RPMI7951 (cell line): Measurements from ENCODE around the gene SULT2B1. TPM values are rescaled to one million over a fixed set of nuclear protein-coding genes. Genes with fewer than 3 reads are reported as not detected.
"Not testable (repeated sequence)": the region's sequence is repeated elsewhere in the genome, so short reads cannot be mapped to it uniquely, and the experiment has no call there.

Experiments used
- DNase-seq: peaks from one replicate; pipeline ENCODE4 v3.0.0-alpha.2; 2012; ENCODE audit warnings: low read depth
- total RNA-seq: library from RNA; depleted of rRNA; stranded (reverse); fragments of >200 nt; shearing (Covaris generic); gene quantifications from 2 replicates; pipeline ENCODE4 v1.2.3, GENCODE V29; 2014

The SULT2B1 gene
- total RNA-seq, 1 experiment from 2014 or later: not detected

- peak; percentile 93 for DNase-seq
Measured at GRCh38 chr19:48558018-48558684, 6.2 kb downstream of the SULT2B1 start.

DNA sequence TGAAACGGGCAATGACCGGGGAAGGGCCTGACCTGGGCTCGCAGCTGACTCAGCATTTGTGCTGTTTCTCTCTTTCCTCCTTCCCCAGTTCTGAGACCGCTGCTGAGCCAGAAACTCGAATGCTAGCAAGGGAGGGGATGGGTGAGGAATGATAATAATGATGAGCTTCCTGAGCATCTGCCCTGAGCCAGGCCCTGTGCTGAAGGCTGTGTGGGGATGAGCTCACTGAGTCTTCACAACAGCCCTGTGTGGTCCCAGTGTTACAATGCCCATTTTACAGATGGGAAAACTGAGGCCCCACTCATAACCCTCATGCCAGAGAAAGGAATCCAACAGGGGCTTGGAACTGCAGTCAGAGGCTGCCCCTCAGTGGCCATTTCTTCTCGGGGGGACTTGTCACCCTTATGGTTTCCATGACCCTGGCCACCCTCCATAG lies 8.1 kb downstream of the SULT2B1 start:
- no peak for DNase-seq

GRCh38 chr19:48561412-48561811 lies 9.4 kb downstream of the SULT2B1 start:
- DNase-seq: no peak

- DNase-seq: peak; percentile 74
Measured at GRCh38 chr19:48565090-48565489, 13.1 kb downstream of the SULT2B1 start.

DNA sequence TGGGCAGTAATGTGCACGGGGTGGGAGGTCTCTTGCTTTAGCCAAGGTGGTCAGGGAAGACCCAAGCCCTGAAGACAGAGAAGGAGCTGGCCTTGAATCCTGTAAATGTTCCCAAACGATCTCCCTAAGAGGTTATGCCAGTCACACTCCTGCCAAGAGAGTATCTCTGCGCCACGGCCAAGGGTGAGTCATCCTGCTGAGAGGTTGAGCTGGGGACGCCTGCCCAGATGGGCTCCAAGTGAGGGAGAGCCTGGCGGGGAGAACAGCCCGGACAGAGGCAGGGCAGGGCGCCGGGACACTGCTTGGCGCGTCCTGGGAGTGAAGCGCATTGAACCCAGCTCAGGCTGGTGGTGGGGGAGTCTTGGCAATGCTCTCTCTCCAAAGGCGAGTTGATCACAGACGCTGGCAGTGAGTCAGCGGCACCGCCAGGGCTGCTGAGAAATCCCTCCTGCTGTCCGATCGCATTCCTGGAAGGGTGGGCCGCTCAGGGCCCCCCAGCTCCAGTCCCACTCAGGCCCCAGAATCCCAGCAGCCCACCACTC lies 16.4 kb downstream of the SULT2B1 start:
- peak; percentile 95 for DNase-seq

- DNase-seq: peak; percentile 58
Measured at GRCh38 chr19:48569814-48570213, 17.8 kb downstream of the SULT2B1 start.

GRCh38 chr19:48571378-48572162 lies 19.6 kb downstream of the SULT2B1 start:
- no peak for DNase-seq

- DNase-seq: no peak
Measured at GRCh38 chr19:48573163-48573505, 21.2 kb downstream of the SULT2B1 start.

DNA sequence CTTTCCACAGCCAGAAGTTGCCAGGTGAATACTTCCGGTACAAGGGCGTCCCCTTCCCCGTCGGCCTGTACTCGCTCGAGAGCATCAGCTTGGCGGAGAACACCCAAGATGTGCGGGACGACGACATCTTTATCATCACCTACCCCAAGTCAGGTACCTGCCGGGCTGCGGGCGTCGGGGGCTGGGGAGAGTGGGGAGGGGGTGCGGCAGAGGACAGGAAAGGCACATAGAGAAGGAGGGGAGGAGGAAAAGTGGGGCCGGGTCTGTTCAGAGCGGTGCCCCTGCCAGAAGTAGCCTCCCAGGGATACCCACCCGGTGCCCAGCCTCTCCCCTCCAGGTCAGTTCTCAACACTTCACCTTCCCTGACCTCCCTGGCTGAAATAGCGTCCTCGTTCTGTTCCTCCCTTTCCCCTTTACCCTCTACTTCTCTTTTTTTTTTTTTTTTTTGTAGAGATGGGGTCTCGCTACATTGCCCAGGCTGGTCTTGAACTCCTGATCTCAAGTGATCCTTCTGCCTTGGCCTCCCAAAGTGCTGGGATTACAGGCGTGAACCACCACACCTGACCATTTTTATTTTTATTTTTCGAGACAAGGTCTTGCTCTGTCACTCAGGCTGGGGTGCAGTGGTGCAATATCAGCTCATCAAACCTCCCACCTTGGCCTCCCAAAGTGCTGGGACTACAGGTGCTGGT lies 24.1 kb downstream of the SULT2B1 start:
- DNase-seq: no peak

DNA sequence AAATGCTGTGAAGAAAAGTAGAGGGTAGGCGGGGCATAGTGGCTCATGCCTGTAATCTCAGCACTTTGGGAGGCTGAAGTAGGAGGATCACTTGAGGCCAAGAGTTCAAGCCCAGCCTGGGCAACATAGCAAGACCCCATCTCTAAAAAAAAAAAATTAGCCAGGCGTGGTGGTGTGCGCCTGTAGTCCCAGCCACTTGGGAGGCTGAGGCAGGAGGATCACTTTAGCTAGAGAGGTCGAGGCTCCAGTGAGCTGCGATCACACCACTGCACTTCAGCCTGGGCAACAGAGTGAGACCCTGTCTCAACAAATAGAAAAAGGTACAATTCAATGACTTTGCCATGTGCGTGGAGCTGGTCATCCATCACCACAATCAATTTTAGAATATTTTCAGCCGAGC lies 25.9 kb downstream of the SULT2B1 start:
- DNase-seq: not testable (repeated sequence)

GRCh38 chr19:48578891-48579290 lies 26.9 kb downstream of the SULT2B1 start:
- no peak for DNase-seq

DNA sequence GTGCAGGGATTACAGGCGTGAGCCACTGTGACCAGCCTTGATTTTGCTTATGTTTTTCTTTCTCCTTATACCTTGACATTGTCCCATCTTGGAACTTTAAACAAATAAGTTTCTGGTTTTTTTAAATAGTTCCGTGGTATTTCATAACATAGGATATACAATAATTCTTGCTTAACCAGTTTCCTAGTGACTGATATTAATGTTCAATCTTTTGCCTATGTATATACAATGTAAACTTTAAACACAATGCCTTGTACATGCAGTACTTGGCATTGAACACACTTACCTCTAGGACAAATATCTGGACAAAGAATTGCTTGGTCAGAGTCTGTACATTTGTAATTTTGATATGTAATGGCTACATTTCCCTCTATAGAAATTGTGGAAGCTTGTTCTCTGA lies 30.2 kb downstream of the SULT2B1 start:
- DNase-seq: no peak

- DNase-seq: no peak
Measured at GRCh38 chr19:48587387-48587786, 35.4 kb downstream of the SULT2B1 start.

DNA sequence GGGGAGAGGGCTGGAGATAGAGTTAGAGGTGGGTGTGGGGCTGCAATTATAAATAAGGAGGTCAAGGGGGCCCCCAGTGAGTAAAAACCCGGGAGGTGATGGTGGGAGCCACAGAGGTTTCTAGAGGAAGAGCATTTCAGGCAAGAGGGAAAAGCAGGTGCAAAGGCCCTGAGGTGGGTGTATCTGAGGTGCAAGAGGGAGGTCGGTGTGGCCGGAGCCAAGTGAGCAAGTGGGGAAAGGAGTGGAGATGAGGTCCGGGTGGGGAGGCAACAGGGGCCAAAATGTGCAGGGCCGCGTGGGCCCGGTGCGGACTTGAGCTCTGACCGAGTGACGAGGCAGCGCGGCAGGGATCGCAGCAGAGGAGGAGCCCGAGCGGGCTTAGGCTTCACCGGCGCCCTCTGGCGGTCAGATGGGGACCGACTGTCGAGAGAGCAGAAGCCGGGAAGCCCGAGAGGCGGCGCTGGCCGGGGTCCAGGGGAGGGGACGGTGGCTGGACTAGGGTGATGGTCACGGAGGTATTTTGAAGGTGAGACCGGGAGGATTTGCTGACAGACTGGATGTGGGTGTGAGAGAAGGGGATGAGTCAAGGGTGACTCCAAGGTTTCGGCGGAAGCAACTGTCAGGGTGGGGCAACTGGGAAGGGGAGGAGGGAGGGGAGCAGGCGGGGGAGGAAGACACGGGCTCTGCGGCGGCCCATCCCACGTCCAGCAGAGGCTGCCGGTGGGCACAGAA lies 36.9 kb downstream of the SULT2B1 start:
- DNase-seq: peak; percentile 87

DNA sequence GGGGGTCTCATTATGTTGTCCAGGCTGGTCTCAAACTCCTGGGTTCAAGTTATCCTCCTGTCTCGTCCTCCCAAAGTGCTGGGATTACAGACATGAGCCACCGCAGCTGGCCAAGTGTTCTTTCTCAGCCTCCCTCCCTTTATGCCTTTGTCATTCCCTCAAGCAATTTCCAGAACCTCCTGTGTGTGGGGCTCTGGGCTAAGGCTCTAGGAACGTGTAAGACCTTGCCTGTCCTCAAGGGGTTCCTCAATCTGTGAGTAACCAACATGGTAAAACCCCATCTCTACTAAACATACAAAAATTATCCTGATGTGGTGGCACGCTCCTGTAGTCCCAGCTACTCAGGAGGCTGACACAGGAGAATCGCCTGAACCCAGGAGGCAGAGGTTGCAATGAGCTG lies 39.0 kb downstream of the SULT2B1 start:
- DNase-seq: no peak

GRCh38 chr19:48595171-48595570 lies 43.2 kb downstream of the SULT2B1 start:
- DNase-seq: no peak

DNA sequence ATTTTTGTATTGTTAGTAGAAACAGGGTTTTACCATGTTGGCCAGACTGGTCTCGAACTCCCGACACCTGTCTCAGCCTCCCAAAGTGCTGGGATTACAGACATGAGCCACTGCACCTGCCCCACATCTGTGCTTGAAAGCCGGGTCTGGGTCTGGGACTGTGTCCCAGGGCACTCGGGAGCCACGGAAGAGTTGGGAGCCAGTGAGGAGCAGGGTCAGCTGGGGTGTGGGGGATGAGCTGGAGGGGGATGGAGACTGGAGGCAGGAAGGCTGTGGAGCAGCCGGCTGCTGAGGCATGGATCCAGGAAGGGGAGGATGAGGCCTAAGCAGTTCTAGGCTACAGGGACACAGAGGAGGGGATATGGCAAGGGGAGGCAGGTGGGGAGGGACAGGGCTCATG lies 43.9 kb downstream of the SULT2B1 start:
- no peak for DNase-seq

GRCh38 chr19:48596237-48596636 lies 44.3 kb downstream of the SULT2B1 start:
- DNase-seq: no peak

- peak; percentile 22 for DNase-seq
Measured at GRCh38 chr19:48596679-48597465, 44.9 kb downstream of the SULT2B1 start.

GRCh38 chr19:48598996-48599700 lies 47.2 kb downstream of the SULT2B1 start:
- DNase-seq: no peak
